AG10803 (cell line): ENCODE measurements around the gene RSPH4A.

Experiments used
- DNase-seq: peaks from one replicate; pipeline ENCODE4 v3.0.0; 2010; ENCODE audit warnings: low read depth
- H3K4me3 ChIP-seq: 2 replicates; pipeline ENCODE4 v1.5.1; 2011; ENCODE audit warnings: mild to moderate bottlenecking, low read length, control low read depth
- TF ChIP-seq, protein P1 (sequence below): conservative IDR thresholded peaks from 2 replicates; pipeline ENCODE4 v1.5.1; 2011; ENCODE audit warnings: mild to moderate bottlenecking, low read length, control low read depth, inconsistent platforms

Gene RSPH4A

DNA sequence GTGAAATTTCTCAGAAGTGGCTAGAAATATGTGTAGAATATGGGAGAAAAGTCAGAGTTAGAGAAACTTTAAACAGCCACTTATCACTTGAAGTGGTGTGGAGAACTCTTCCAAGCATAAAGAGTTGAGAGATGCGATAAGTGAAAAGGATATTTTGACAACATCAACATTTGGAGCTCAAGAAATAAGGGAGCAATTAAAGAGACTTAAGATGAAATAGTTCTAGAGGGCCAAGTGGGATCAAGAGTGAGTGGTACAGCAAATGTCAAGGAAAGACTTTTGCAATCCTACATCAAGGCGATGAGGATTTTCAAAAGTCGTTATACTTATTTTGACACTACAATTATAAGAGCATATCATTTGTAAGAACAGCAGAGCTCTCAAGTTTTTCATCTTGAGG lies 9.6 kb downstream of the RSPH4A start:
- no peak for DNase-seq
- TF ChIP-seq, protein P1, sequence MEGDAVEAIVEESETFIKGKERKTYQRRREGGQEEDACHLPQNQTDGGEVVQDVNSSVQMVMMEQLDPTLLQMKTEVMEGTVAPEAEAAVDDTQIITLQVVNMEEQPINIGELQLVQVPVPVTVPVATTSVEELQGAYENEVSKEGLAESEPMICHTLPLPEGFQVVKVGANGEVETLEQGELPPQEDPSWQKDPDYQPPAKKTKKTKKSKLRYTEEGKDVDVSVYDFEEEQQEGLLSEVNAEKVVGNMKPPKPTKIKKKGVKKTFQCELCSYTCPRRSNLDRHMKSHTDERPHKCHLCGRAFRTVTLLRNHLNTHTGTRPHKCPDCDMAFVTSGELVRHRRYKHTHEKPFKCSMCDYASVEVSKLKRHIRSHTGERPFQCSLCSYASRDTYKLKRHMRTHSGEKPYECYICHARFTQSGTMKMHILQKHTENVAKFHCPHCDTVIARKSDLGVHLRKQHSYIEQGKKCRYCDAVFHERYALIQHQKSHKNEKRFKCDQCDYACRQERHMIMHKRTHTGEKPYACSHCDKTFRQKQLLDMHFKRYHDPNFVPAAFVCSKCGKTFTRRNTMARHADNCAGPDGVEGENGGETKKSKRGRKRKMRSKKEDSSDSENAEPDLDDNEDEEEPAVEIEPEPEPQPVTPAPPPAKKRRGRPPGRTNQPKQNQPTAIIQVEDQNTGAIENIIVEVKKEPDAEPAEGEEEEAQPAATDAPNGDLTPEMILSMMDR: no peak
- H3K4me3 ChIP-seq: no peak overlapping the region

DNA sequence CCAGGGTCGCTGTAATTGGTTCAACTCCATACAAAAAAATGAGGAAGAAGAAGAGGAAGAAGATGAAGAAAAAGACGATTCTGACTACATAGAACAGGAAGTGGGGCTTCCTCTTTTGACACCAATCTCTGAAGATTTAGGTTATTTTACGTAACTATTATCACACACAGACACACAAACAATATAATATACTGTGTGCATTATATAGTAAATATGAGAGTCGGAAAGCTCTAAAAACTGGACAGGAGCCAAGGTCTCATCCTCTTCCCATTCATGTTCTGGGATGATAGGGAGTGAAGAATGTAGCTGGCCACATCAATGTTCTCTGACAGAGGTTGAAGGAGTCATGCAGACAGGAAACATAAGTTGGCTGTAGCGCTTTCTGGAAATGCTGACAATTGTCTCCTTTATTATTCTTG lies 13.3 kb downstream of the RSPH4A start:
- no peak for DNase-seq
- no peak overlapping the region for H3K4me3 ChIP-seq
- TF ChIP-seq, protein P1: no peak

- TF ChIP-seq, protein P1: no peak
These were observed 15.2 kb downstream of the RSPH4A start for GRCh38 chr6:116631379-116631990.

GRCh38 chr6:116633685-116634084 lies 17.4 kb downstream of the RSPH4A start:
- TF ChIP-seq, protein P1: no peak; the same call in 1 of the 2 replicates
- H3K4me3 ChIP-seq: no peak overlapping the region
- no peak for DNase-seq

More at GRCh38 chr6:116631379-116631990, 15.2 kb downstream of the RSPH4A start:
- H3K4me3 ChIP-seq: no peak overlapping the region
- DNase-seq: no peak

DNA sequence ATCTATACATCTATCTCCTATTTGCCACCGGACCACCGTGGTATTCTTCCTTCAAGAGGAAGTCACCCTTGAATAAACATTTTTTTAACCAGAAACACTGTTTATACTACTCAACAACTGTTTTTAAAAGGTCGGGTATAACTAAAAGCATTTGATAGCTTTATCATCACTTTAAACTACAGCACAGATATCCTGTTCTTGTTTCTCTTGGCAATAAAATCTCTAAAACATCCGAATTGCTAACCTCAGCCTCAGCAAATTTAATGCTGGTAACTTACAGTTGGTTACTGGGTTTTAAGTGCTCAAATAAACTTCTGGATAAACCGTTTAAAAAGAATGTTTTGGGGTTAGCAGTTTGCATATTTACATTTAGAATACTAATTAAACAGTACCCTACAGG lies 31.9 kb downstream of the RSPH4A start:
- no peak overlapping the region for H3K4me3 ChIP-seq
- TF ChIP-seq, protein P1: no peak
- no peak for DNase-seq

- DNase-seq: no peak
- TF ChIP-seq, protein P1: no peak
- no peak overlapping the region for H3K4me3 ChIP-seq
These were observed 32.9 kb downstream of the RSPH4A start for GRCh38 chr6:116649129-116649528.

GRCh38 chr6:116651916-116652315 lies 35.6 kb downstream of the RSPH4A start:
- TF ChIP-seq, protein P1: no peak
- DNase-seq: no peak
- no peak overlapping the region for H3K4me3 ChIP-seq
